Lower lobe of right lung (tissue), 2 donors: ENCODE results near the gene DNAAF1. TPM values are rescaled to one million over a fixed set of nuclear protein-coding genes. Genes with fewer than 3 reads are reported as not detected.

ENCODE experiments used
- ATAC-seq, 2 donors: fragments of 200-7000 bp; cut with Tn5 transposase; one replicate each; pipeline ENCODE4 v1.9.1; 2020 to 2022; ENCODE audit warnings: mild to moderate bottlenecking in 2 of 2, moderate library complexity in 2 of 2
- DNase-seq: peaks from one replicate; pipeline ENCODE4 v3.0.0-alpha.2; 2020
- H3K27ac ChIP-seq: fragments of 200-600 bp; one replicate; pipeline ENCODE4 v1.8.0; 2022
- H3K27me3 ChIP-seq: fragments of 200-600 bp; one replicate; pipeline ENCODE4 v1.8.0; 2022; ENCODE audit warnings: low read depth
- H3K36me3 ChIP-seq: fragments of 200-600 bp; one replicate; pipeline ENCODE4 v1.8.0; 2022; ENCODE audit warnings: mild to moderate bottlenecking
- H3K4me1 ChIP-seq: fragments of 200-600 bp; one replicate; pipeline ENCODE4 v1.8.0; 2022
- H3K4me3 ChIP-seq: fragments of 200-600 bp; one replicate; pipeline ENCODE4 v1.8.0; 2022; ENCODE audit warnings: mild to moderate bottlenecking
- H3K9me3 ChIP-seq: fragments of 200-600 bp; one replicate; pipeline ENCODE4 v1.8.0; 2022
- CTCF ChIP-seq: fragments of 200-600 bp; IDR thresholded peaks from one replicate; pipeline ENCODE4 v1.8.0; 2022; ENCODE audit warnings: antibody characterized with exemption, mild to moderate bottlenecking
- intact Hi-C: fragments of 100-400 bp; cut with DNase I; formaldehyde crosslinking; loops from one replicate; pipeline ENCODE4 v1.11.0; 2022
- total RNA-seq: library from RNA; stranded (reverse); fragmentation: NEBNext Ultra II Directional; extraction: Animal tissue kit (Norgen Biotek cat#: 25700); gene quantifications from one replicate; pipeline ENCODE4 v1.2.1, GENCODE V29; 2021
- donor health status: DM: no; HTN: yes; CAD: no; lungs with severe emphysema.

The DNAAF1 gene
- total RNA-seq, 1 donor from 2014 or later: 18.8 TPM

- no peak for DNase-seq
- peaks cover 5% of the 10 kb centered on the region for H3K27me3 ChIP-seq
- intact Hi-C loops: no loop called here
- H3K4me1 ChIP-seq: no peaks in the 10 kb centered on the region
- no peak overlapping the region for H3K4me3 ChIP-seq
- no peaks in the 10 kb centered on the region for H3K9me3 ChIP-seq
- no peak overlapping the region for H3K27ac ChIP-seq
- no peak for ATAC-seq
- TF ChIP-seq CTCF: no peak
- no peaks in the 10 kb centered on the region for H3K36me3 ChIP-seq
Observed at GRCh38 chr16:84166796-84167695, 21.9 kb downstream of the DNAAF1 start.

- Histone ChIP-seq H3K9me3 (no peaks in the 10 kb centered on the region), H3K27me3 (peaks cover 5% of the 10 kb centered on the region), H3K4me1 (no peaks in the 10 kb centered on the region), H3K4me3 (no peak overlapping the region), H3K27ac (no peak overlapping the region), H3K36me3 (no peaks in the 10 kb centered on the region)
- intact Hi-C loops: no loop called here
- DNase-seq (no peak), ATAC-seq (no peak)
- no peak for TF ChIP-seq CTCF
Observed at GRCh38 chr16:84169765-84170310, 24.7 kb downstream of the DNAAF1 start.

- no peaks in the 10 kb centered on the region for H3K27me3 ChIP-seq
- H3K9me3 ChIP-seq: no peaks in the 10 kb centered on the region
- H3K4me3 ChIP-seq: no peak overlapping the region
- peaks cover 15% of the 10 kb centered on the region for H3K36me3 ChIP-seq
- intact Hi-C loops: no loop called here
- DNase-seq (no peak), ATAC-seq (no peak)
- H3K27ac ChIP-seq: no peak overlapping the region
- TF ChIP-seq CTCF: no peak
- H3K4me1 ChIP-seq: peaks cover 31% of the 10 kb centered on the region
Observed at GRCh38 chr16:84174396-84174795, 29.3 kb downstream of the DNAAF1 start.

- Histone ChIP-seq H3K9me3 (no peaks in the 10 kb centered on the region), H3K27me3 (no peaks in the 10 kb centered on the region), H3K27ac (peak overlapping the region; percentile 86), H3K4me3 (no peak overlapping the region), H3K4me1 (peaks cover 31% of the 10 kb centered on the region), H3K36me3 (peaks cover 26% of the 10 kb centered on the region)
- TF ChIP-seq CTCF: peak; percentile 64
- intact Hi-C loops: no loop called here
- ATAC-seq (peak; percentile 28 to 54), DNase-seq (peak; percentile 51)
Observed at GRCh38 chr16:84175350-84176081, 30.4 kb downstream of the DNAAF1 start.

GRCh38 chr16:84176192-84177053 lies 31.3 kb downstream of the DNAAF1 start:
- H3K9me3 ChIP-seq: no peaks in the 10 kb centered on the region
- ATAC-seq: peak; percentile 4 to 8
- H3K27ac ChIP-seq: peak overlapping the region; percentile 86
- H3K27me3 ChIP-seq: no peaks in the 10 kb centered on the region
- peaks cover 35% of the 10 kb centered on the region for H3K36me3 ChIP-seq
- TF ChIP-seq CTCF: no peak
- intact Hi-C loops: no loop called here
- H3K4me1 ChIP-seq: peaks cover 31% of the 10 kb centered on the region
- H3K4me3 ChIP-seq: no peak overlapping the region
- no peak for DNase-seq
